Activated T-helper 1 cell treated with anti-CD3 and anti-CD28 coated beads, Interleukin-12 subunit alpha, Interleukin-12 subunit beta, Interleukin-2, Interleukin-4 antibody, amounts not matched to agents 30 ng/mL and 10 ng/mL and 1 ng/mL, durations not matched to agents 14 hours and 24 hours and 36 hours (primary cell): ENCODE measurements around the gene TGFB1. TPM values are rescaled to one million over a fixed set of nuclear protein-coding genes. Genes with fewer than 3 reads are reported as not detected.
"Not testable (repeated sequence)": the region's sequence is repeated elsewhere in the genome, so short reads cannot be mapped to it uniquely, and the experiment has no call there.

Source experiments
- DNase-seq: peaks from one replicate; pipeline ENCODE4 v3.0.0; 2021; ENCODE audit warnings: low spot score
- H3K27ac Mint-ChIP-seq: one replicate; pipeline ENCODE4 v1.8.0; 2021; ENCODE audit warnings: mild to moderate bottlenecking, mixed read lengths
- H3K27me3 Mint-ChIP-seq: one replicate; pipeline ENCODE4 v1.8.0; 2022; ENCODE audit warnings: mild to moderate bottlenecking, moderate library complexity, mixed read lengths; ENCODE audit not compliant: insufficient read depth
- H3K36me3 Mint-ChIP-seq: one replicate; pipeline ENCODE4 v1.8.0; 2021; ENCODE audit warnings: low read depth, mixed read lengths
- H3K4me1 Mint-ChIP-seq: one replicate; pipeline ENCODE4 v1.8.0; 2021; ENCODE audit warnings: low read depth, mixed read lengths
- H3K4me3 Mint-ChIP-seq: one replicate; pipeline ENCODE4 v1.8.0; 2021; ENCODE audit warnings: mild to moderate bottlenecking, moderate library complexity, mixed read lengths
- H3K9me3 Mint-ChIP-seq: one replicate; pipeline ENCODE4 v1.8.0; 2021; ENCODE audit warnings: mixed read lengths
- intact Hi-C: fragments of 100-400 bp; cut with micrococcal nuclease; formaldehyde crosslinking; loops from one replicate; pipeline ENCODE4 v1.15.1; 2024
- total RNA-seq: library from RNA; stranded (reverse); gene quantifications from 2 replicates; pipeline ENCODE4 v1.2.3, GENCODE V29; 2022

The TGFB1 gene
- total RNA-seq, 1 donor from 2014 or later = 108 TPM

GRCh38 chr19:41299046-41299754 lies 54.5 kb downstream of the TGFB1 start:
- DNase-seq = no peak
- Mint-ChIP-seq H3K36me3 (peaks cover 70% of the 10 kb centered on the region), H3K27ac (peak overlapping the region; percentile 69), H3K4me3 (no peak overlapping the region), H3K4me1 (peaks cover 91% of the 10 kb centered on the region), H3K27me3 (no peaks in the 10 kb centered on the region), H3K9me3 (no peaks in the 10 kb centered on the region)
- intact Hi-C loops = no loop called here

GRCh38 chr19:41298348-41298964 lies 55.3 kb downstream of the TGFB1 start:
- Mint-ChIP-seq H3K4me1 (peaks cover 88% of the 10 kb centered on the region), H3K4me3 (no peak overlapping the region), H3K36me3 (peaks cover 73% of the 10 kb centered on the region), H3K9me3 (no peaks in the 10 kb centered on the region), H3K27me3 (no peaks in the 10 kb centered on the region), H3K27ac (peak overlapping the region; percentile 78)
- no peak for DNase-seq
- intact Hi-C loops = no loop called here

GRCh38 chr19:41297628-41298347 lies 55.9 kb downstream of the TGFB1 start:
- H3K9me3 Mint-ChIP-seq = no peaks in the 10 kb centered on the region
- peaks cover 83% of the 10 kb centered on the region for H3K4me1 Mint-ChIP-seq
- no peaks in the 10 kb centered on the region for H3K27me3 Mint-ChIP-seq
- peaks cover 75% of the 10 kb centered on the region for H3K36me3 Mint-ChIP-seq
- DNase-seq = no peak
- H3K4me3 Mint-ChIP-seq = no peak overlapping the region
- intact Hi-C loops = no loop called here
- peak overlapping the region; percentile 78 for H3K27ac Mint-ChIP-seq

GRCh38 chr19:41296433-41296871 lies 57.3 kb downstream of the TGFB1 start:
- Mint-ChIP-seq H3K4me3 (no peak overlapping the region), H3K27ac (peak overlapping the region; percentile 78), H3K4me1 (peaks cover 71% of the 10 kb centered on the region), H3K27me3 (no peaks in the 10 kb centered on the region), H3K36me3 (peaks cover 75% of the 10 kb centered on the region), H3K9me3 (no peaks in the 10 kb centered on the region)
- intact Hi-C loops = no loop called here
- no peak for DNase-seq

- no peak overlapping the region for H3K4me3 Mint-ChIP-seq
- peaks cover 61% of the 10 kb centered on the region for H3K4me1 Mint-ChIP-seq
- peaks cover 75% of the 10 kb centered on the region for H3K36me3 Mint-ChIP-seq
- H3K9me3 Mint-ChIP-seq = no peaks in the 10 kb centered on the region
- intact Hi-C loops = no loop called here
- no peak overlapping the region for H3K27ac Mint-ChIP-seq
- no peak for DNase-seq
- no peaks in the 10 kb centered on the region for H3K27me3 Mint-ChIP-seq
Observed at GRCh38 chr19:41295499-41295898, 58.2 kb downstream of the TGFB1 start.

GRCh38 chr19:41294393-41294792 lies 59.3 kb downstream of the TGFB1 start:
- peaks cover 68% of the 10 kb centered on the region for H3K36me3 Mint-ChIP-seq
- H3K4me1 Mint-ChIP-seq = peaks cover 50% of the 10 kb centered on the region
- no peak for DNase-seq
- no peak overlapping the region for H3K27ac Mint-ChIP-seq
- intact Hi-C loops = no loop called here
- no peaks in the 10 kb centered on the region for H3K9me3 Mint-ChIP-seq
- H3K27me3 Mint-ChIP-seq = no peaks in the 10 kb centered on the region
- H3K4me3 Mint-ChIP-seq = no peak overlapping the region

GRCh38 chr19:41289814-41290213 lies 63.9 kb downstream of the TGFB1 start:
- intact Hi-C loops, H3K4me1 Mint-ChIP-seq, DNase-seq, H3K9me3 Mint-ChIP-seq, H3K27me3 Mint-ChIP-seq, H3K27ac Mint-ChIP-seq, H3K4me3 Mint-ChIP-seq: not testable (repeated sequence)
- peaks cover 53% of the 10 kb centered on the region for H3K36me3 Mint-ChIP-seq

- DNase-seq = no peak
- Mint-ChIP-seq H3K9me3 (no peaks in the 10 kb centered on the region), H3K36me3 (peaks cover 51% of the 10 kb centered on the region), H3K27ac (no peak overlapping the region), H3K4me1 (no peaks in the 10 kb centered on the region), H3K4me3 (no peak overlapping the region), H3K27me3 (no peaks in the 10 kb centered on the region)
- intact Hi-C loops = no loop called here
Observed at GRCh38 chr19:41288673-41289530, 64.8 kb downstream of the TGFB1 start.

Other genes with a start within 250 kb of the TGFB1 start
- not detected in 2 replicates for gene CYP2F1, start 239.5 kb downstream of the TGFB1 start, total RNA-seq
- gene CYP2S1, start 160.7 kb downstream of the TGFB1 start, total RNA-seq = 0.60 and 0.73 TPM in 2 replicates
- 0.17 and 0.18 TPM in 2 replicates for gene AXL, start 134.7 kb downstream of the TGFB1 start, total RNA-seq
- gene HNRNPUL1, start 89.5 kb downstream of the TGFB1 start, total RNA-seq = 254 and 264 TPM in 2 replicates
- gene CCDC97, start 43.8 kb downstream of the TGFB1 start, total RNA-seq = 35.3 and 36.1 TPM in 2 replicates
- 4.4 and 4.5 TPM in 2 replicates for gene B9D2, start 10.2 kb upstream of the TGFB1 start, total RNA-seq
- 2.8 and 2.9 TPM in 2 replicates for gene TMEM91, start 22.6 kb upstream of the TGFB1 start, total RNA-seq
- gene EXOSC5, start 43.4 kb upstream of the TGFB1 start, total RNA-seq = 59.3 and 66.6 TPM in 2 replicates
- gene BCKDHA, start 43.9 kb upstream of the TGFB1 start, total RNA-seq = 14.6 and 22.7 TPM in 2 replicates
- gene B3GNT8, start 73.5 kb upstream of the TGFB1 start, total RNA-seq = 0.44 and 0.99 TPM in 2 replicates
- 56.7 and 57.3 TPM in 2 replicates for gene DMAC2, start 86.0 kb upstream of the TGFB1 start, total RNA-seq
- gene ERICH4, start 89.2 kb upstream of the TGFB1 start, total RNA-seq = not detected in 2 replicates
- 34.1 and 38.5 TPM in 2 replicates for gene CEACAM21, start 222.2 kb upstream of the TGFB1 start, total RNA-seq